Colonic mucosa (tissue), 4 donors: ENCODE results near the gene COL27A1. TPM values are rescaled to one million over a fixed set of nuclear protein-coding genes. Genes with fewer than 3 reads are reported as not detected.
A peak's percentile ranks its signal among the peaks of the same experiment; 100 is the strongest.

Experiments
- DNase-seq: peaks from one replicate; pipeline ENCODE4 v3.0.0-alpha.2; 2020
- H3K27ac ChIP-seq: fragments of 200-600 bp; one replicate; pipeline ENCODE4 v1.8.0; 2021
- H3K27me3 ChIP-seq: fragments of 200-600 bp; one replicate; pipeline ENCODE4 v1.8.0; 2021
- H3K36me3 ChIP-seq: fragments of 200-600 bp; one replicate; pipeline ENCODE4 v1.8.0; 2021
- H3K4me1 ChIP-seq: fragments of 200-600 bp; one replicate; pipeline ENCODE4 v1.8.0; 2021; ENCODE audit warnings: mild to moderate bottlenecking
- H3K4me3 ChIP-seq: fragments of 200-600 bp; one replicate; pipeline ENCODE4 v1.8.0; 2021
- H3K9ac ChIP-seq, 2 donors: one replicate each; pipeline ENCODE4 v1.7.0; 2013; ENCODE audit warnings: control low read depth in 2 of 2, low read depth in 2 of 2, low read length in 2 of 2
- H3K9me3 ChIP-seq: fragments of 200-600 bp; one replicate; pipeline ENCODE4 v1.8.0; 2021
- intact Hi-C: fragments of 100-400 bp; cut with DNase I; formaldehyde crosslinking; loops from one replicate; pipeline ENCODE4 v1.14.1; 2022
- total RNA-seq, 2 donors: library from RNA; stranded (reverse); fragmentation: NEBNext Ultra II Directional in 1 of 2; extraction: Animal tissue kit (Norgen Biotek cat#: 25700) in 1 of 2; gene quantifications; one replicate each; pipeline ENCODE4 v1.2.1, GENCODE V29; 2021
- TF ChIP-seq, protein P1 (sequence below): fragments of 200-600 bp; IDR thresholded peaks from one replicate; pipeline ENCODE4 v1.8.0; 2022; ENCODE audit warnings: antibody characterized with exemption, mild to moderate bottlenecking
- donor health status: healthy.
- donor health status: DM: no; HTN: no; CAD: no.
- donor health status: DM: no; HTN: no; CAD: no.

COL27A1 gene
- total RNA-seq, 2 donors from 2014 or later = 2.9 to 4.2 TPM

DNA sequence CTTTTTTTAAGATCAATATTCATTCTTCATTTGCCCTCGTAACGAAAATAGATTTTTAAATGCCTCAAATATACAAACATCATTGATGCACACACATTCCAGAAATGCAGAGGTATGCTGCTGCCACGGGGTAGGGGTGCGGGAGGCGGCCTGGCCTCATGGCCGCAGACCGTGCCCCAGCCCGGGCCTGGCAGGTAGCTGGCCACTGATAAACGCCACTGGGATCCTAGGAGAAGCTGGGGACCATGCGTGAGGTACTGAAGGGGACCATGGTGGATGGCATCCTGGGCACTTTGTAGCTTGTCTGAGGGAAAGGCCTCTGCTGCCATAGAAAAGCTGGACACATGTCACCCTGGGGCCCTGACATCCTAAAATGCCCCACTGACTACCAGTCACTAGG is 180.8 kb downstream of the COL27A1 start:
- peaks cover 13% of the 10 kb centered on the region for H3K36me3 ChIP-seq
- H3K27ac ChIP-seq = no peak overlapping the region
- TF ChIP-seq, protein P1, sequence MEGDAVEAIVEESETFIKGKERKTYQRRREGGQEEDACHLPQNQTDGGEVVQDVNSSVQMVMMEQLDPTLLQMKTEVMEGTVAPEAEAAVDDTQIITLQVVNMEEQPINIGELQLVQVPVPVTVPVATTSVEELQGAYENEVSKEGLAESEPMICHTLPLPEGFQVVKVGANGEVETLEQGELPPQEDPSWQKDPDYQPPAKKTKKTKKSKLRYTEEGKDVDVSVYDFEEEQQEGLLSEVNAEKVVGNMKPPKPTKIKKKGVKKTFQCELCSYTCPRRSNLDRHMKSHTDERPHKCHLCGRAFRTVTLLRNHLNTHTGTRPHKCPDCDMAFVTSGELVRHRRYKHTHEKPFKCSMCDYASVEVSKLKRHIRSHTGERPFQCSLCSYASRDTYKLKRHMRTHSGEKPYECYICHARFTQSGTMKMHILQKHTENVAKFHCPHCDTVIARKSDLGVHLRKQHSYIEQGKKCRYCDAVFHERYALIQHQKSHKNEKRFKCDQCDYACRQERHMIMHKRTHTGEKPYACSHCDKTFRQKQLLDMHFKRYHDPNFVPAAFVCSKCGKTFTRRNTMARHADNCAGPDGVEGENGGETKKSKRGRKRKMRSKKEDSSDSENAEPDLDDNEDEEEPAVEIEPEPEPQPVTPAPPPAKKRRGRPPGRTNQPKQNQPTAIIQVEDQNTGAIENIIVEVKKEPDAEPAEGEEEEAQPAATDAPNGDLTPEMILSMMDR = no peak
- intact Hi-C loops = no loop called here
- no peak for DNase-seq
- H3K4me1 ChIP-seq = no peaks in the 10 kb centered on the region
- no peak overlapping the region for H3K9ac ChIP-seq
- H3K4me3 ChIP-seq = no peak overlapping the region
- H3K9me3 ChIP-seq = no peaks in the 10 kb centered on the region
- H3K27me3 ChIP-seq = no peaks in the 10 kb centered on the region

DNA sequence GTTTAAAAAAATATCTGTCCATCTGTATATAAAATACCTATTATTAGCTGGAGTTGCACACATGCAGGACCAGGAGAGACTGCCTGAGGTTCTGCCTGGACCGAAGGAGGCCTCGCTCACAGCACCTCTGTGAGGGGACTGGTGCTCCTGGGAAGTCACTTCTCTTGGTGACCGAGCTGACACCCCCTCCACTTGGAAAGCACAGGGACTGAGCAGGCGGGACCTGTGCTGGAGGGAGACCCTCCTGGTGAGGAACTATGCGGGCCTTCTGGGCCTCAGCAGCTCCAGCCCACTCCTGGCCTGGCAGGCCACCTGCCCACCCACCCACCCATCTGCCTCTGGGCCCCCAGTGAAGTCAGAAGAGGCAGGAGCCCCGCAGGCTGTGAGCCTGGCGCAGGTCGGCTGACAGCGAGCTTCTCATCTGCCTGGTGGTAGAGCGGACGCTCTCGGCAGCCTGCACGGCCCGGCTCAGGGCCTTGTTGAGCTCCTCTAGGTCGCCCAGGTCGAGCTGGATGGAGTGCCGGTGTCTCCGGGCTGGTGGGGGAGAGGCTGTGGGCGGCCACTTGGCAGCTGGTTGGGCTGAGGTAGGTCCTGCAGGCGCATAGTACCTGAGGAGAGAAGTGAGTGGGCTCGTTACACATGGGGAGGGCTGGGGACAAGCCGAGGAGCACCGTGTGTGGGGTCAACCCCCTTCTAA is 181.5 kb downstream of the COL27A1 start:
- Histone ChIP-seq H3K4me1 (no peaks in the 10 kb centered on the region), H3K27me3 (no peaks in the 10 kb centered on the region), H3K36me3 (peaks cover 13% of the 10 kb centered on the region), H3K27ac (no peak overlapping the region), H3K4me3 (no peak overlapping the region), H3K9ac (no peak overlapping the region), H3K9me3 (no peaks in the 10 kb centered on the region)
- TF ChIP-seq, protein P1 = no peak
- DNase-seq = no peak
- intact Hi-C loops = no loop called here

DNA sequence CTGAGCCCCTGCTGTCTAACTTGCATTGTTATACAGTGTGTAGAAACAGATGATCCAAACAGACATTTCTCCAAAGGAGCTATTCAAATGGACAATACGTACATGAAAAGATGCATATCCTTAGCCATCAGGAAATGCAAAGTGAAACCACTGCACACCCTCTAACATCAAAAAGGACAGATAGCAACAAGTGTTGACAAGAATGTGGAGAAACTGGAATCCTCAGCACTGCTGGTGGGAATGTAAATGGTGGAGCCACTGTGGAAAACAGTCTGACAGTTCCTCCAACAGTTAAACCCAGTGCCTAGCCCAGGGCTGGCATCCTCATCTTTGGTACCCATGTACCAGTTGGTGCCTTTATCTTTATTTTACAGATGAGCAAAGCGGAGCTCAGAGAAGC is 182.8 kb downstream of the COL27A1 start:
- Histone ChIP-seq H3K9ac (no peak overlapping the region), H3K4me1 (no peaks in the 10 kb centered on the region), H3K9me3 (no peaks in the 10 kb centered on the region), H3K36me3 (peaks cover 17% of the 10 kb centered on the region), H3K27ac (no peak overlapping the region), H3K4me3 (no peak overlapping the region), H3K27me3 (no peaks in the 10 kb centered on the region)
- DNase-seq = no peak
- intact Hi-C loops = no loop called here
- TF ChIP-seq, protein P1 = no peak

DNA sequence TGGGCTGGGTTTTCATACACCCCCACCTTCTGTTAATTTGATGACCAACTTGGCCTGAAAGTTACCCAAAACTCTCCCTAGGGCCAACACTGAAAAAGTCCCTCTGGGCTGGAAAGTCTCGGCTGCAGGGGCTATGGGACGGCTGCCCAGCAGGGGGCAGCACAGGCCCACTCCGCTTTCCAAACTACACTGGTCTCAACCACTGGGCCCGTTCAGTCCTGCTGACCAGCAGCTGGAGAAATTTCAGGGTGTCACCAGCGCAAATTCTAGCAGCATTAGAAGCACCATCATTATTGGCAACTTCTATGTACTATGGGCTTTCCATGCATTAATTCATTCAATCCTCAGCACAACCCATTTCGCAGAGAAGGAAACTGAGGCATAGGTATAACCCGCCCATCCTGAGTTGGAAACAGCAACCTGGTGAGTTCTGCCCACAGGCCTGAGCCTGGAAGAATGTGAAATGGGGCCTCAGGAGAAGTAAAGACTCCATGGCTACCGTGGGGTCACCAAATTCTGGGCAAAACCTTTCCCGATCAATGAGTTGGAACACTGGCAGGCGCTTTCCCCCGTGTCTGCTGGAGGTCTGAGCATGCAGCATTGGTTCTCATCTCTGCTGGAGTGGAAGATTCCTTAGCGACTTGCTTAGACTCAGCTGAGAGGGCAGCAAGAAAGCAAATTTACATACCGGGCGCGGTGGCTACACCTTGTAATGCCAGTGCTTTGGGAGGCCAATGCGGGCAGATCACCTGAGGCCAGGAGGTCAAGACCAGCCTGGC is 184.0 kb downstream of the COL27A1 start:
- Histone ChIP-seq H3K9me3 (no peaks in the 10 kb centered on the region), H3K4me1 (no peaks in the 10 kb centered on the region), H3K36me3 (peaks cover 21% of the 10 kb centered on the region), H3K4me3 (no peak overlapping the region), H3K27me3 (no peaks in the 10 kb centered on the region), H3K27ac (no peak overlapping the region), H3K9ac (no peak overlapping the region)
- intact Hi-C loops = no loop called here
- DNase-seq = peak; percentile 44
- TF ChIP-seq, protein P1 = peak; percentile 77

DNA sequence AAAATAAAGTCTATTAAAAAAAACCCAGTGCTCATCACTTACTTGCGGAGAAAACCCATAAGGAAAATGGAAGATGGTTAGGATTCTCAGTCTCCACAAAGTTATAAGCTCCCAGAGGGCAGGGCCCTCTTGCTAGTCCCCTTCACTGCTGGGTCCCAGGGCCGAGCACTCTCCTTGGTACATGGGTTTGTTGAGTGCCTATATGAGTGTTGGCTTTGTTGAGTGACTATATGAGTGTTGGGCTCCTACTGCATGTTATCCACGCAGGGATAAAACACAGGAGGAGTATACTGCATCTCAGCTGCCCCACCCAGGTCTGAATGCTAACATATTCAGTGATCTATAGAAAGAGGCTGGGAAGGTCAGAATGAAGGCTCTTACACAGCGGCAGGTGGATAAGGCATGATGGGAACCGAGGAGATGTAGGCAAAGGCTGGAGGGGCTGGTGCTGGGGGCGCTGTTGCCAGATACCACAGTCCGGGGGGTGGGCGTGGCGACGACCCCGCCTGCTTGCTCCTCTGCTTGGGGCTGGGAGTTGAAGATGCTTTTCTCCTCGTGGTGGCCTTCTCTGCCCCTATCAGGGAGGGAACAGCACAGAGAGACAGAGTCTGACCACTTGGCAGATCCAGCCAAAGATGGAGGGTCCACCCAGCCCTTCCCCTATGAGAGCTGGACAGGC is 186.0 kb downstream of the COL27A1 start:
- H3K36me3 ChIP-seq = peaks cover 24% of the 10 kb centered on the region
- no peak overlapping the region for H3K27ac ChIP-seq
- no peaks in the 10 kb centered on the region for H3K4me1 ChIP-seq
- intact Hi-C loops = no loop called here
- H3K9me3 ChIP-seq = no peaks in the 10 kb centered on the region
- H3K27me3 ChIP-seq = no peaks in the 10 kb centered on the region
- DNase-seq = no peak
- no peak overlapping the region for H3K4me3 ChIP-seq
- no peak overlapping the region for H3K9ac ChIP-seq
- TF ChIP-seq, protein P1 = no peak
